GM19328 (cell line): ENCODE results near the gene FAM117B.
A peak's percentile ranks its signal among the peaks of the same experiment; 100 is the strongest.
"Not testable (repeated sequence)": the region's sequence is repeated elsewhere in the genome, so short reads cannot be mapped to it uniquely, and the experiment has no call there.

Source experiments
- ATAC-seq: cut with Tn5 transposase; IDR thresholded peaks from one replicate; pipeline ENCODE4 v1.9.1; 2021; ENCODE audit warnings: mild to moderate bottlenecking, moderate library complexity; ENCODE audit not compliant: unreplicated experiment

Gene FAM117B

DNA sequence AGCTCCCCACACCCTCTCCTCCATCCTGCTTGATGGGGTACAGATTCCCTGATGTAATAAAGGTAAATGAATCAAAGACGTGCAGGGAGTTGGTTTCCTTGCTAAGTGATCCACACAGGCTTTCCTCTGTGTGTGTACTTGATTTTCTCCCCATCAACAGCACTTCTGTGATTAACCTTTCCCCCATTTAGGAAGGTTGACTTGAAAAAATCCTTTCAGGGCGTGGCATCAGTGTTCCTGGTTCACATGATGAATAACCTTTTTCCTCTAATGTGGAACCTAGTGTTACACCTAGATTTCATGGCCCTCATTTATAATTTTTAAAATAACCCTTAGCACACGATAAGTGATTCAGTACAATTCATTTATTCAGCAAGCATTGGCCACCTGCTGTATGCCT, 121.8 kb downstream of the FAM117B start:
- ATAC-seq = no peak

DNA sequence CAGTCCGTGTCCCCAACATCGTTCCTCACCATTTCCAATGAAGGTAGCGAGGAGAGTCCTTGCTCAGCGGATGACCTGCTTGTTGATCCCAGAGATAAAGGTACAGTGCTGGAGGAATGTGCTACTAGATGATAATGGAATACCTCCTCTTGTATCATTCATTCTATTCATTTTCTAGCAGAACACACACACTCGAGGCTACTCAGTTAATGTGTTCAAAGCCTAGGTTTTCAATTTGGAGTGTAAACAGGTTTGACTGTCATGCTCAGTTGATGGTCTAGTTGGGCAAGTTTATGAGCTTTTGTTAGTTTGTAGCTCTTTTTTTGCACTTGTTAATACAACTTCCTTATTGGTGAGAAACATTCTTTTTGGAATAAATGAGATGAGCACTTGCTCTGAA, 122.6 kb downstream of the FAM117B start:
- ATAC-seq = no peak

DNA sequence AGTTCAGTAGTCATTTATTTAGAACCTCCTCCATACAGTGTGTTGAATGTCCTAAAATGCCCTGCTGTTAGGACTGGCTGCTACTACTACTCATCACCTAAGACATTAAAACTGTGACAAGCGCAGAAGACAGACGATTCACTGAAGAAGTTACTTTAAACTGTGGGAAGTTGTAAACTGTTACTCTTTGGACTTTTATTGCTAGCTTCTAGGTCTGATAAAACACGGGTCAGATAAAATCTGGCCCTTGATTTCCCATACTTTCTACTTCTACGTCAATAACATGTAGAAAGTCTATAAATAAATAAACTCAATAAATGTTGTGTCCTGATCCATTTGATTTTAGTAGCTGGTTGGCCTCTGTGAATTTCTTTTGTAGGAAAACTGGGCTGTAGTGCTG, 123.4 kb downstream of the FAM117B start:
- no peak for ATAC-seq

DNA sequence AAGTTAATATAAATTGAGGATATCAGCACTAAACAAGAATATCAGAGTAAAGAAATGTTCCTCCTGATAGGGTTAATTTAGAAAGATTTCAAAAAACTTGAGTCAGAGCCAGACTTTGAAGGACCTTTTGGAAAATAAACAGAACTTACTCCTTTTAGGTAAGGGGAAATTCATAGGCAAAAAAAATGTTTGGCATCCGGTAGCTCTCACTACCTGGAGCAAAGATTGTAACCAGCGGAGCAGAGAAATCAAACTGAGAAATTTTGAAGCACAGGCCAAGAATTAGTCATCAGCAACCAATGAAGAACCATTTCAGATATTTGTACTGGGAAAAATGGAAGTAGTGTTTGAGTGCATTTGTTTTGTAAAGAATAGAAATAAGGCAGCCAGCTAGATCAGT, 123.8 kb downstream of the FAM117B start:
- ATAC-seq = no peak

DNA sequence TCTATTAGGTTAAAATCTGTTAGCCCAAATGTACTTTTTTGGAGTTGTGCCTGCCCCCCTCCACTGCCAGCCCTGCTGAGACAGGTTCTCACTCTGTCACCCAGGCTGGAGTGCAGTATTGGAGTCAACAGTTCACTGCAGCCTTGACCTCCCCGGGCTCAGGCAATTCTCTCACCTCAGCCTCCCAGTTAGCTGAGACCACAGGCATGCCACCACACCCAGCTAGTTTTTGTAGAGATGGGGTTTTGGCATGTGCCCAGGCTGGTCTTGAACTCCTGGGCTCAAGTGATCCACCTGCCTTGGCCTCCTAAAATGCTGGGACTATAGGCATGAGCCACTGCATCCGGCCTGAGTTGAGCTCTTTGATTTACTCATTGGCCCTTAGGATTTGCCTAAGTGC, 126.1 kb downstream of the FAM117B start:
- ATAC-seq = no peak

DNA sequence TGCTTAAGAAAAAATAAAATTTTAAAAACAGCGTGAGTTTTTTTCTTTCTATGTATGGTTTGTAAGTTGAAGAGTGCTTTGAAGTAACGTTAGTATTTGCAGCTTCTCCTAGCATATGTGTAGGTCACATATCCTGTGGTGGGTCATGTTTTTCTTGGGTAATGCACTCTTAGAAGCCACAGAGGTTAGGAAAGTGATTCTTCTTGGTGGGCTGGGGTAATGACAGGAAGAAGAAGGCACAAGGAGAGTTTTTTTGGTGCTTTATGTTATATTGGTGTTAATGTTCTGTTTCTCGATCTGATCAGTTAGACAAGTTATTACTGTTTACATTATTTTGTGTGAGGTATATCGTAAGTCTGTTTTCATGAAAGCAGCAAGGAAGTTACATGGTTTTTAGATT, 127.8 kb downstream of the FAM117B start:
- ATAC-seq = no peak

DNA sequence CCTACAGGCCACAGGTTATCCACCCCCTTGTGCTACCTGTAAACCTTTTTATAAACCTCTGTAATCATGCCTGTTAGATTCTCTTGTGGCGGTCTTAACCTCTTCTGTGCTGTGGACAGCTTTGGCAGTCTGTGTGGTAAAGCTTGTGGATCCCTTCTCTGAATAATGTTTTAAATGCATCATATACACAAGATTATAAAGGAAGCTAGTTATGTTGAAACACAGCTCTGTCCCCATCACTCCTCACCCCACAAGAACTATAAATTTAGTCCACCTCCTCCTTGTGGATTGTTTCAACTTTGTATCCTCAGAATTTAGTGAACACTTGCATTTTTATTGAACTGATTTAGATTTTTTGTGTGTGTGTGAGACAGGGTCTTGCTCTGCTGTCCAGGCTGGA, 129.1 kb downstream of the FAM117B start:
- no peak for ATAC-seq

DNA sequence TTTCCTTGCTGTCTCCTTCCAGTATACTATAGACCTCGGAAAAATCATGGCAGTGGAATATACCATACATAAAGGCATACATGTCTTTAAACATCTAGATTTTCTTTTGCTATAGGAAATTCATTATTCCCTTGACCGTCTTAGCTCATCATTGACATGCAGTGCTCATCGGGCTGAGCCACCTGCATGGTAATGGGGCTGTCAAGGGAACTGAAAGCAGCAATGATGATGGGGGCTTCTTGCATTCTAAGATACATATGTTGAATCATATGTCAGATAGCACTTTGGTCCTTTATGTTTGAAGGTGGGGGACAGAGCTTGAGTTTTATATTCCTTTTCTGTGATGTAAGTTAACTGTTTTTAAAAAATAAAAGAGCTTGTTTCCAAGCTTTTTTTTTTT, 130.2 kb downstream of the FAM117B start:
- no peak for ATAC-seq

DNA sequence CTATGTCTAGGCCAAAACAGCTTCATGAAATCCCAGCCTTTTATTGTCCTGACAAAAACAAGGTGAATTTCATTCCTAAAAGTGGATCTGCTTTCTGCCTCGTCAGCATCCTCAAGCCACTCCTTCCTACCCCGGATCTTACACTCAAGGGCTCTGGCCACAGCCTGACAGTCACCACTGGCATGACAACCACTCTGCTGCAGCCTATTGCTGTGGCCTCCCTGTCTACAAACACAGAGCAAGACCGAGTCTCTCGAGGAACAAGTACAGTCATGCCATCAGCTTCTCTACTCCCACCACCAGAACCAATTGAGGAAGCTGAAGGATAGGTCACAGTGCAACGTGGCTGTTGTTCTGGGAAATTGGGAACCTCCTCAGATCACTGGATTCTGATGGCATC, 130.7 kb downstream of the FAM117B start:
- no peak for ATAC-seq

DNA sequence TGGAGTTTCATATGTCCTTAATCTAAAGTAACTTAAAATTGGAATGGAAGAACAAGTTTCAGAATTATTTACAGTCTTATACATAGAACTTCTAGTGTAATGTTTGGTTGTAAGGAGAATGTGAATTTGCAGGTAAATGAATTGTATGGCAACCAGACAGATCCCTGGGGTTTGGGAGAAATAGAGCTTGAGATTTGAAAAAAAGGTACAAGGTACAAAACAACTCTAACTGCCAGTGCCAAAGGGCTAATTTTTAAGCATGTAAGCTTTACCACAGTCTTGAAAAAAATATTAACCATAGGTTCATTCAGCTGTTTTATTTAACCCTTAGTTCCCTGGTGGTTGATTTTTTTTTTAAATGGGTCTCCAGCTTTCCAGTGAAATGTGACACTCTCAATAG, 133.5 kb downstream of the FAM117B start:
- no peak for ATAC-seq

DNA sequence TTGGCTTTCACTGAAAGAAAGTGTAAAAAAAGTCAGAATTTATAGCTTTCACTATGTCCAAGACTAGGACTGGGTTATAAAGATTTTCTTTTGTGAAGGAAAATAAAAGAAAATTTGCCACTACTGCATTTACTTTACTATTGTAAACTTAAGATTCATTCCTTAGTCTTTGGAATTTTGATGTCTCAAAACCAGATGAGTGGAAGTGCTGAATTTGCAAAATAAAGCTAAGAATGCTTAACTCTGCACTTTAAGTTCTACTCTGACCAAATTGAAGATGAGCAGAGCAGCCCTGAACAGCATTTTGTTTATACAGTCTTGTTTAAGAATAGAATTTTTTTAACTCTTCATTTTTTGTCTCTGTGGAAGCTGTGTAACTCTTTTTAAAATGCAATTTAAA, 134.4 kb downstream of the FAM117B start:
- no peak for ATAC-seq

DNA sequence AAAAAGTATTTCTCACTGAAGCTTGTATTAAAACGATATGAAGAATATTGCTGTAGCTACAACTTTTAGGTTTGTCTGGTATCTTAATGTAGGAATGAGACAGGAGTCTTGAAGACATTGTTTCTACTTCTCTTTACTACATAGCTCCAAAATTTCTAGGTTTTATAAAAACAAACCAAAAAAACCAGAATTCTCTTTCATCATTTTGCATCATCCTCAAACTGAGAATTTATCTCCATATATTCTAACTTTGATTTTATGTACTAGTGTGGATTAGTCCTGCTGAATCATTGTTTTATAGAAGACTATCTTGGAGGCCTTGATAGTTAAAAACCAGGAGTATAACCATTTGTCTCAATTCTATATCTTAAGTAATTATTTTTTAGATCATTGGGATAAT, 136.6 kb downstream of the FAM117B start:
- ATAC-seq = no peak

DNA sequence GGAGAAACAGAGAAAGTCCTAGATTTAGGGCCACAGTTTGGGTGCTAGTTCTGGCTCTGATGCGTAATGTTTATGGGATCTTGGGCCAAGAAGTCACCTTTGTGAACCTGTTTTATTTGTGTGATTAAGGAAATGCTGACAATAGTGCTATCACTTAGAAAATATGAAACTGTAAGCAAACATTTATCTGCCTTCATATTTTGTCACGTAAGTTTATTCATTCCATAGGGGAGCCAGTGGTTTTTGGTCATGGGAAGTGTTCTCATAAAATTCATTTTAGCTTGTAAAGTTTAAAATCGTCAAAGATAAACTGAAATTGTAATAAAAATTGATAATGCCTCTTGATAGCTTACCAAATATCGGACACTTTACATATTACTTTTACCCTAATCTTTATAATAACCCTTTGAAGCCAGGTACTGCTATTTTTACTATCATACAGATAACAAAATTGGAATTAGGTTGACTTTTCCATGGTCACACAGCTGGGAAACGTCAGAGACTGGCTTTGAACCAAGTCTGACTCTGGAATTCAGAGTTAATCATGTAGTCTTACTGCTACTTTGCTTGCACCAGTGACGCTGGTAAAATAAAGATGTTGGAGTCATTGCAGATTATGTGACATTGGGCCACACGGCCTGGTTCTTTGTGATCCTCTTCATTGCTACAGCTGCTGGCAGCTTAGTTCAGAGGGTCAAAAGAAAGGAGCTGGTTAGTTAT, 137.1 kb downstream of the FAM117B start:
- no peak for ATAC-seq

DNA sequence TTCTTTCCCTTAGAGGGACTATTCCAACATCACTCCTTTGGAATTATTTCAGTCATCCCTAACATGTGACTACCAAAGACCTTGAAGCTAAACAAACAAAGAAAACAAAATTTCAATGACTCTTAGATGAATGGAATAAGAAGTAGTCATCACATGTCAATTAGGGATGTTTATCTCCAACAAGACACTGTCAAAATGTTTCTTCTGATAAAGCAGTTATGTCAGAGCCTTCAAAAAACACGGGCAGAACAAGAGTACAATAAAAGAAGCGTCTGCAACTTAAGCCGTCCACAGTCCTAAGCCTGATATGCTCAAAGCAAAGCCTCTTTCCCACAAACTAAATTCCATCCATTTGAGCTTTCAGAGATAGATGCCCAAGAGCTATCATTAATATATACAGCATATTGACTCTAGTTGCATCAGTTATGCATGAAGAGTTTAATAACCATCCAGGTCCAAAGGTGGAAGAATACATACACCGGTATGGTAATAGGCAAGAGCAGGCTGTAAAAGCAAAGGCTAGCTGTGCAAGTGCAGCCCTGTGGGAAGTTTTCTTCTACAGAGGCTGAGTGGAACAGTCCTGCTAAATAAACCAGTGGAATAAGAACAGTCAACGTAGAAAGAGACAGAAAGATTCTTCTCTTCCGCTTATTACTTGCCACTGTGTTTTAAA, 138.7 kb downstream of the FAM117B start:
- no peak for ATAC-seq

DNA sequence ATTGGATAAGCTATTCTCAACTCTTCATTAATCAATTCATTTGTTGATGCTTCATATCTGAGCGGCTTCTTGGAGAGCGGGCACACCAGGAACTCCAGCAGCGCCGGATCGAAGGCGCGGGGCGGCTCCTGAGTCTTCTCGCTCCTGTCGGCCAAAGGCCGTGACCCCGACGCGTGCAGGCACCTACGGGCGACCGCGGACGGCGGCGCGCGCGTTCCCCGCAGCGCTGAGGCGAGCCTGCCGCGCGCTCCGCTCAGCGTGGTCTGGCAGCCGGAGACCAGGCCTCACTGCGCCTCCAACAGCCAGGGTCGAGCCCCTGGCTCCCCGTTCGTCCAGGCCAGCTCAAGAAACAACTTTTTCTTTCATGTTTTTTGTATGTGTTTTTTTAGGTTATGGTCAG, 139.3 kb downstream of the FAM117B start:
- no peak for ATAC-seq

DNA sequence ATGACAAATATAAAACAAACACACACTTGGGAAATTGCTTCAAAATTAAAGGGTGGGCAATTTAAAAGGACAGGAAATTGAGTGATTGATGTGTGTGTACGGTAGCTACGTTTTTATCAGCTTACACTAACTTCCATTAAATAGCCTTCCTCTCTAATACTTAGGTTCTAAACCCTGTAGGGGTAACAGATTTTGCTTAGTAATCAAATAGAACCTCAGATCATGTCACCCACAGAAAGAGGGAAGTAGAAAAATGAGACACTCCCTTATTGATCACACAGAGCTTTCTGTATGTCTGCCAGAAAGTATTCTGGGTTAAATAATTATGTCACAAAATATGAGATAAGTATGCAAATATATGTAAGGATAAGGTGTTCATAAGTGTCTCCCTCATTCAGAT, 143.4 kb downstream of the FAM117B start:
- no peak for ATAC-seq

DNA sequence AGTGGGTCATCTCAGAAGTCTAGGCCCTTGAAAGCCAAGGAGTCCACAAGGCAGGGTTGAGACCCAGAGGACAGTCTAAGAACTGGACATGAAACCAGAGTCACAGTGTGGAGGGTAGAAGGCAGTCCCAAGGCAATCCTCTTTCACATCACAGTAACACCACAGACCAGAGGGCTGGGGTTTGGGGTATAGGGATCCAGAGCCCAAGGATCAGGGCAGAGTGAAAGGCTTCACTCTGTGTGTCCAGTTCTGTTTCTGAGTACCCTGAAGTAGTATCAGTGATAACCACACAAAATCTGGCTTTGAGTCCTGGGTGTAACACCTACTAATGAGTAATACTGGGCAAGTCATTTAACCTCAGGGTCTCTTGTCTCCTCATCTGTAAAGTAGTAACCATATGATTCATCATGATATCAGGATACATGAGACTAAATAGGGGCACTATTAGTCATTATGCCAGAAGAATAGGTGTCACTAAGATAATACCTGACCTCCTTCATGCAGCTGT, 145.8 kb downstream of the FAM117B start:
- peak; percentile 80 for ATAC-seq

DNA sequence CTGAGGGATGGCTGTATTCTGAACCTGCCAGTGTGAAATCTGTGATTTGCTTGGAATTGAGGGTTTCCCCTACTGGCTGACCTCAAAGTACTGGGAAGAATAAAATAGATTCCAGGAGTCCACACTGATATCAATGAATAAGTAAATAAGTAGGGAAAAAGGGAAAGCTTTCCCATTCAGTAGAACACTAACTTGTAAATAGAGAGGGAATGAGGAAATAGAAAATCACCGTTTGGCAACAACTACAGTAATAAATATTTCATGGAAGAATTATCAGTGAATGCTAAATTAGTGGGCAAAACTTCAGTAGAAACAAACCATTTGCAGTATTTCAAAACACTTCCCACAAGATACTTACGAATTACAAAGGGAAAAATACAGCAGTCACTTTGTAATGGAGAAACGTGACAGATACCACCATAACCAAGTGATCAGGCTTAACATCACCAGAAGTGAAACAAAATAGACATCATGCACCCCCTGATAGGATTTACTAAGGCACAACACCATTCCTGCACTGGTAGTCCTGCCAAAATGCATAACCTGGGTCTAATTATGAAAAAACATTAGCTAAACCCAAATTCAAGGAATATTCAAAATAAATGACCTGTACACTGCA, 148.3 kb downstream of the FAM117B start:
- ATAC-seq = no peak

DNA sequence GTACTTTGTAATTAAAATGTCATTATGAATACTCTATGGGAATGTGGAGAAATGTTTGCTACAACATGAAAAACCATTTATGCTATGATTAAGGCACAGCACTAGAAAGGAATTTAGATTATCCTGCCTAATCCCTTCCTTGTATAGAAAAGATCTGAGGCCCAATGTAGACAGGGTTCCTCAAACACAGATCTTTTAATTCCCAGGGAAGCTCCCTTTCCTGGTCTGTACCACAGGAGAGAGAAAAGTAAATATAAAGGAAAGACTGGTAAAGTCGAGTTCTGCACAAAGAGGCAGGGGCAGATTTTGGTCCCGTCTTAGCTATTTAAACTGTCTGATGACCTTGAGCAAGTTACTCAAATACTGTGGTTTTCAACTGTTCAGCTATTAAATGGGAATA, 152.1 kb downstream of the FAM117B start:
- no peak for ATAC-seq

DNA sequence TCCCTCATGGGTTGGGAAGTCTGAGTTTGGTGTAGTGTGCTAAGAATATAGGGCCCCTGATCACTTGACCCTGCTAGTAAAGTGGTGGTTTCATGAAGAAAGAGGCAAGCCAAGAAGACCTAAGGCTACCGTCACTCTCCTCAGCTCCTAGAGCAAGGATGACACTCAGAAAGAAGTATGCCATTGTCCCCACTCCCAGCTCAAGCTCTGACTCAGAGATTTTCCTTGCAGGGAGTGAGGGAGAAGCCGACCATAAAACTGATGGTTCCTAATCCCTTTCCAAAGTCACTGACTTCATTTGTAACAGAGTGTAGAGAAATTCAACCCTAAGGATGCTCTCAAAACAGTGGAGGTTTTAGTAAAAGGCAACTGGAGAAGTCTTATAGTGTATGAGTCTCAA, 155.9 kb downstream of the FAM117B start:
- ATAC-seq = no peak

DNA sequence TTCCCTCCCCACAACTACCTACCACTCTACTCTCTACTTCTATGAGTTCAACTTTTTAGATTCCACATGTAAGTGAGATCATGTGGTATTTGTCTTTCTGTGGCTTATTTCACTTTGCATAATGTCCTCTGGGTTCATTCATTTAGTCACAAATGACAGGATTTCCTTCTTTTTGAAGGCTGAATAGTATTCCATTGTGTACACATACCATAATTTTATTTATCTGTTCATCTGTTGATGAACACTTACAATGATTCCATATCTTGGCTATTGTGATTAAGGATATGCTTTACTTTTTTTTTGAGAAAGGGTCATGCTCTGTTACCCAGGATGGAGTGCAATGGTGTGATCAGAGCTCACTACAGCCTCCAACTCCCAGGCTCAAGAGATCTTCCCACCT, 163.2 kb downstream of the FAM117B start:
- ATAC-seq = no peak

DNA sequence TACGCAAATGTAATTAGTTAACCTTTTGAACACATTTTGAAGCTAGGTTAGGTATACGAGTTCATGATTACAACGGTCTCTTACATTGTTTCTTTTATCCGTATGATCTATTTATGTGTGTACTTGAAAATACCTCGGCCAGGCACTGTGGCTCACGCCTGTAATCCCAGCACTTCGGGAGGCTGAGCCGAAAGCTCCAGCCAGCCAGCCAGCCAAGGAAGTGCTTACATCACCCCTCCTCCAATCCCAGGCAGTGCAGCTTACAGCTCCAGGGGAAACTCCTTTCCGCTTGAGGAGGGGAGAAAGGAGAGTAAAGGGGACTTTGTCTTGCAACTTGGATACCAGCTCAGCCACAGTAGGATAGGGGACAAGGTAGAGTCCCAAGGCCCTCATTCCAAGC, 171.1 kb downstream of the FAM117B start:
- not testable (repeated sequence) for ATAC-seq
